ENCODE measurements around the gene KCNIP4.

- TF ChIP-seq CTCF (IDR thresholded peaks at IDR 0.05) (no peak), POLR2A (IDR thresholded peaks at IDR 0.05) (no peak)
Measured at GRCh38 chr4:21202959-21203358, 745.6 kb downstream of the KCNIP4 start.

All from heart left ventricle (tissue), 13 donors.